Cardiac fibroblast (primary cell): ENCODE measurements around the gene RUNX2.
A peak's percentile ranks its signal among the peaks of the same experiment; 100 is the strongest.

Source experiments
- DNase-seq, 2 donors: peaks; one replicate each; pipeline versions ENCODE4 v3.0.0 to v3.0.0-alpha.2; 2010; ENCODE audit warnings: low read depth in 2 of 2
- H3K4me3 ChIP-seq, 2 donors: replicated peaks in 1 of 2; 1 replicate in 1 of 2; 2 replicates in 1 of 2; pipeline ENCODE4 v1.5.1; 2011; ENCODE audit warnings: low read depth in 2 of 2, low read length in 2 of 2, mild to moderate bottlenecking in 2 of 2, moderate library complexity in 1 of 2
- TF ChIP-seq, protein P1 (sequence below): IDR thresholded peaks from one replicate; pipeline ENCODE4 v1.5.1; 2011; ENCODE audit warnings: low read depth, mild to moderate bottlenecking, low read length, inconsistent platforms

The RUNX2 gene

DNA sequence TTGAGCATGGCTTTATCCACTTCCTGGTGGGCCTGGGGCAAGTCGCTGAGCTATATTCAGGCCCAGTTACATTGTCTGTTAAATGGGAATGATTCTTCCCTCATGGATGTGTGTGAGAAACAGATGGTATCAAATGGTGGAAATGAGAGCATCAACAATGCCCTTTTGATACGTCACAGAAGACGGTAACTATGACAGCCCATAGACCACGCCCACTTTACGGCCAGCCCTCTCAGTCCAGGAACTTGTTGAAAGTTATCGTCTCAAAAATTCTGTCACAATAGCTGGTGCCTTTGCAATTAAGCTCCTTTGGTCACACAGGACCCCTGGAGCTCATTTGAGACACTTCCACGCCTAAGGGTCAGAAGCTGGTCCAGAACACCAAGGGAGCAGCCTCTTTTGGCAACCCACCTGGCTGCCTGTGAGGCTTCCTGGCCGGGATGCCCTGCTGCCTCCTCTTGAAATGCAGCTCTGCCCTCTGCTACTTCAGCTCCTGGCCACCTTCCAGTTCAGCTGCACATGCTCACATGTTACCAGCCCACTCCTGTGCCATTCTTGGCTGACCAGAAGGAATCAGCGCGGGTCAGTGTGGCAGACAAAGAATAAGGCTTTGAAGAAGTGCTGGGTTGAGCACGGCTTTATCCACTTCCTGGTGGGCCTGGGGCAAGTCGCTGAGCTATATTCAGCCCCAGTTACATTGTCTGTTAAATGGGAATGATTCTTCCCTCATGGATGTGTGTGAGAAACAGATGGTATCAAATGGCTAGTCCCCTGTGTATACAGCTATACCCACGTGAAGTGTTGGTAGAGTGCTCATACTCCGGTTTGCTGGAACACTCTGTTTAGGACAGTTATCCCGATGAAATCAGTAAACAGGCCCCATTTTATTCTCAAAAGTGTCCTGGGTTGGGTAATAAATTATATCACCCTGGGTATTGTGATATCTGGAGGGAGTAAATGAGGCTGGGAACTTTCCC lies 248.8 kb downstream of the RUNX2 start:
- H3K4me3 ChIP-seq = no peak overlapping the region
- DNase-seq = no peak
- TF ChIP-seq, protein P1, sequence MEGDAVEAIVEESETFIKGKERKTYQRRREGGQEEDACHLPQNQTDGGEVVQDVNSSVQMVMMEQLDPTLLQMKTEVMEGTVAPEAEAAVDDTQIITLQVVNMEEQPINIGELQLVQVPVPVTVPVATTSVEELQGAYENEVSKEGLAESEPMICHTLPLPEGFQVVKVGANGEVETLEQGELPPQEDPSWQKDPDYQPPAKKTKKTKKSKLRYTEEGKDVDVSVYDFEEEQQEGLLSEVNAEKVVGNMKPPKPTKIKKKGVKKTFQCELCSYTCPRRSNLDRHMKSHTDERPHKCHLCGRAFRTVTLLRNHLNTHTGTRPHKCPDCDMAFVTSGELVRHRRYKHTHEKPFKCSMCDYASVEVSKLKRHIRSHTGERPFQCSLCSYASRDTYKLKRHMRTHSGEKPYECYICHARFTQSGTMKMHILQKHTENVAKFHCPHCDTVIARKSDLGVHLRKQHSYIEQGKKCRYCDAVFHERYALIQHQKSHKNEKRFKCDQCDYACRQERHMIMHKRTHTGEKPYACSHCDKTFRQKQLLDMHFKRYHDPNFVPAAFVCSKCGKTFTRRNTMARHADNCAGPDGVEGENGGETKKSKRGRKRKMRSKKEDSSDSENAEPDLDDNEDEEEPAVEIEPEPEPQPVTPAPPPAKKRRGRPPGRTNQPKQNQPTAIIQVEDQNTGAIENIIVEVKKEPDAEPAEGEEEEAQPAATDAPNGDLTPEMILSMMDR = no peak

DNA sequence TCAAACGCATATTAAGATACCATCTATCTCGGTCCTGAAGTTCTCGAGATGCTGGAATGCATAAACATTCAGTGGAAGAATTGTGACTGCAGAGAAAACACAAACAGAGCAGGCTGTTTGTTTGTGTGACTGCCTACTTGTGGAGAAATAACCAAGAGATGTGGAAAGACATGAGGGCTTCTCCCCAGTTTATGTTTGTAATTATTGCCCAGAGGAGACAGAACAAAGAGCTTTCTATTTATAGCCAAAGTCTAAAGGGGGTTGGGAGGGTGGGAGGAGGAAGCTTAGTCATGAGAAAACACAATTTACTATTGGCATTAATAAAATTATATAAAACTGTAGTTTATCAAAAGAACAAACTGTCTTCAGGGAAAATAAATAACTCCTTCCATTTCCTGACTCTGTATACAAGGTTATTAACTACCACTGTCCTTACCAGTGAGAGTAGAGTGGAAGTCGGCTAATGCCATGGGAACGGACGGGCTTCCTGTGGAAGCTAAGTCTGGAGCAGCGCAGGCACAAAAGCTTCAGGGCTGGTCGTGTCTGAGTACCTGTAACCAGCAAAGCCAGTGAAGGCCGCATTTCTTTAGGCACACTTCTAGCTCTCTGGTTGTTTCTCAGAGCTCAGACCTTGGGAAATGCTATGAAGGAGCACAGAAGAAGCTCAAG lies 249.8 kb downstream of the RUNX2 start:
- DNase-seq = peak; percentile 49 to 51
- TF ChIP-seq, protein P1 = no peak
- H3K4me3 ChIP-seq = no peak overlapping the region

DNA sequence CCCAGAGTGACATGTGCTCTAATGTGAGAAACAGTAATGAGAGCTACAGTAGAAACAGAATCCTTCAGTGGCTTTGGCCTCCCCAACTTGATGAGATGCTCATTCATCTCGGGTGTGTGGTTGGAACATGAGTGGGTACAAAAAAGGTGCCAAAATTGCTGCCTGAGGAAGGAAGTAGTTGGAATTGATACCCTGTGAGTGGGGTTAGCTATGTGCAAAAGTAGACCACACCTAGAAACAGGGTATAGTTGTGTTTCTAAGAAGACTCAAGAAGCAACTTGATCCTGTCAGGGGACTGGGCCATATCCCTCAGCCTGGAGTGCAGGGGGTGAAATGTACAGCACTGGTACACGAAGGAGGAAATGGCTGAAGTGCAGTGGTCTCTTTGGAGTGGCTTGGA lies 256.0 kb downstream of the RUNX2 start:
- DNase-seq = no peak
- TF ChIP-seq, protein P1 = no peak
- H3K4me3 ChIP-seq = no peak overlapping the region

DNA sequence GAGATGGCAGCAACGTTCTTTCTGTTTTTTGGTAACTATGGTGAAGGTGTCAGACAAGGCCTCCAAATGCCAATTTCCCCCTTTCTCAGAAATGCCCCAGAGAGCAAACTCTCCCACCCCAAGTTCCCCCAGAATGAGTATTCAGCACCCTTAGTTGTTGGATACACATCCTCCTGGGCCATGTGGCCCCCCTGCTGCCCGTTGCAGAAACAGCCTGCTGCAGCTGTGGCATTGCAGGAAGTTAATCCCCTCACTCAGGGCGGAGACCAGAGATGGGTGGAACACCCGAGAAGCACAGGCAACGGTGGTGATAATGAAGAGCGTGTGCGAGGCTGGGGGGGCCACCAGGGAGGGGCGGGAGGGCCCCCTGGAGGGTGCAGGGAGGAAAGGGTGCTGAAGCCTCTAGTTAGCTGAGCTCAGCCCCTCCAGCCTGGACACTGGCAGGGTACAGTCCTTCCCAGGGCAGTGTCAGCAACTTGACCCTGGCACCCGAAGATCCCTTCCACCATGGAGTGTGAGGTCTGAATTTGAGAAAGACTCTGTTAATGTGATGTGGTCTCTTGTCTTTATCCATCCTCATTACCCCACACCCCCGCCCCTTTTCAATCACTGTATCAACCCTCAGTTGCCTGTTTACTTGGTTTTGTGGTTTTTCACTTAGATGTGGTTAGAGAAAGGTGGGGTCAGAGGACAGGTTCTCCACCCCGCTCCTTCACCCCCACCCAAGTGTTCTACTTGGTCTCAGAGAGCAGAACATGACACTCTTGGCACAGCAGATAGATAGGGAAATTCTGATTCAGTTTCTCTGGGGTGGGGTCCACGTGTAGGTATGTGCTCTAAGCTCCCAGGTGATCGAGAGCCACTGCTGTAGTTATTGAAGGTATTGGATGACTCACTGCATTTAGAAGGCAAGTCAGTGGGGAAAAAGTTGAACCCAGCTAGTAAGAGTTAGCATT lies 258.4 kb downstream of the RUNX2 start:
- TF ChIP-seq, protein P1 = no peak
- DNase-seq = no peak
- H3K4me3 ChIP-seq = no peak overlapping the region

DNA sequence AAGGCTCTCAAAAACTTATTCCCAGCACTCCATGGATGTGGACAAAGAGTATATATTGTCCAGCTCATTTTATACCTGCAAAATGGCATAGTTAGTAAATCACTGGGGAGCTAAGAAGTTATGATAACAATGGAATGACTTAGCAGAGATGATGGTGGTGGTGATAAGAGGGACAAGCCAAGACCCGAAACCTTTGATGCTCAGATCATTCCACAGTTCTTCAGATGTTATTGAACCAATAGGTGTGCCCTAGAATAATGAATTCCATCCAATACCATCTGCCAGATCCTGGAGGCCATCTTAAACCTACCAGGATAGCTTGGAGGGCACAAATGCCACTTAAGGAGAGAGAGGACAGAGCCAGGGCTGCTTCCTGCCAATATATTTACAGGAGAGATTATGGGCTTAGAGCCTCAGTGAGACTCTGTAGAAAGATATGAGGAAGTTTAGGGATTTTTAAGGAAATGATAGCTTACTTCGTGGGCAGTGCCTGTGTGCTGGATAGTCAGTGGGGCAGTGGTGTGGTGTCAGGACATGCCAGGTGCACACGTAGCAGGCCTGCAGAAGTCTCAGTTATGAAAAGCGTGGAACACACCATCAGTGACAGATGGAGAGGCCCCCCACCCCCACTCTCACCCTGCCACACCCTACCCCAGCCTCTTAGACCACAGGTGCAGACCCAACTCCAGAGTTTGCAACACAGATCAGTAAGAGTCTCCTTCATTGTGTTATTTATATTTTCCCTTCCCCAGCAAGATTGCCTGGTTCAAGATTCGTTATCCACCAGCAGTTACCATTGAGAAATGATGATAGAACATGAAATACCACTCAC lies 259.3 kb downstream of the RUNX2 start:
- TF ChIP-seq, protein P1 = no peak
- DNase-seq = no peak
- H3K4me3 ChIP-seq = no peak overlapping the region
